ENCODE measurements around the gene TSPAN18.

DNA sequence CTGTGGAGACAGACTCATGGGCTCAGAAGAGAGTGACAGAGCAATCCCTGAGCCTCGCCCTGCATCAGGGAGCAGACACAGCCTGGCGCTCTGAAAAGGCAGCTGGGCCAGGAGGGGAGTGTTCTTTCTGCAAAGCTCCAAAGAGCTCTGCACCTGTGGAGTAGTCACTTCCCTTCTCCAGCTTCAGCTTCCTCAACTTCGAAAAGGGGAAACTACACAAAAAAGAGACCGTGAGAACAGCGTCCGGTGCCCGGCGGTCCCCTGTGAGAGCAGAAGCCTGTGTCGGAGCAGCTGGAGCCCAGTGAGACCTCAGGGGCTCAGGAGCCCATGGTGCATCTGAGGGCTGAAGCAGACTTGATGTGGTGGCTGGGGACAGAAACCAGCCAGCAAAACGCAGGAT is 188.9 kb downstream of the TSPAN18 start:
- TF ChIP-seq CTCF (IDR thresholded peaks at IDR 0.05; ENCODE audit: low read length) (no peak), EZH2 (IDR thresholded peaks at IDR 0.05; ENCODE audit: borderline replicate concordance, low read length) (no peak)

All from OCI-LY1 (cell line).